ENCODE data around the gene CYP4F22. TPM values are rescaled to one million over a fixed set of nuclear protein-coding genes. Genes with fewer than 3 reads are reported as not detected.
A peak's percentile ranks its signal among the peaks of the same experiment; 100 is the strongest.
"Not testable (repeated sequence)": the region's sequence is repeated elsewhere in the genome, so short reads cannot be mapped to it uniquely, and the experiment has no call there.

The CYP4F22 gene
- total RNA-seq, 6 donors from 2014 or later = 0.11 to 3.1 (median 0.20) TPM; not detected in 1

DNA sequence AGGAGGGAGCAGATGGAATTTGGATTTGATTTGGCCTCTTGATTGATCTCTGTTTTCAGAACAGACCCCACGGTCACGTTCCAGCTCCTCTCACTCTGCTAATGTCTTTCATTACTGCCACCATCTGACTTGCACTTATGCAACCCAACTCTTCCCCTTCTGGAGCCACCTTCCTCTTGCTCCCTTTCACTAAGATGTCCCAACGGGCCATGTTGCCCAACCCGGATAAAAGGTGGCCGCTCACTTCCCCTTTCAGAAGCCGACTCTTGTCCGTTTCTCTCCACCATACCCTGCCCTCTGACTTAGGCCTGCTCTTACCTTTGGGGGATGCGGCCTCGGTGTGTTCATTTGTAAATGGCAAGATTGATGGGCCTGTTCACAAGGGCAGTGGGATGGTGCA, 79.3 kb downstream of the CYP4F22 start:
- H3K4me3 ChIP-seq = no peak overlapping the region
- H3K36me3 ChIP-seq = no peaks in the 10 kb centered on the region
- TF ChIP-seq POLR2A (IDR thresholded peaks at IDR 0.05) = no peak
- TF ChIP-seq, protein P1, sequence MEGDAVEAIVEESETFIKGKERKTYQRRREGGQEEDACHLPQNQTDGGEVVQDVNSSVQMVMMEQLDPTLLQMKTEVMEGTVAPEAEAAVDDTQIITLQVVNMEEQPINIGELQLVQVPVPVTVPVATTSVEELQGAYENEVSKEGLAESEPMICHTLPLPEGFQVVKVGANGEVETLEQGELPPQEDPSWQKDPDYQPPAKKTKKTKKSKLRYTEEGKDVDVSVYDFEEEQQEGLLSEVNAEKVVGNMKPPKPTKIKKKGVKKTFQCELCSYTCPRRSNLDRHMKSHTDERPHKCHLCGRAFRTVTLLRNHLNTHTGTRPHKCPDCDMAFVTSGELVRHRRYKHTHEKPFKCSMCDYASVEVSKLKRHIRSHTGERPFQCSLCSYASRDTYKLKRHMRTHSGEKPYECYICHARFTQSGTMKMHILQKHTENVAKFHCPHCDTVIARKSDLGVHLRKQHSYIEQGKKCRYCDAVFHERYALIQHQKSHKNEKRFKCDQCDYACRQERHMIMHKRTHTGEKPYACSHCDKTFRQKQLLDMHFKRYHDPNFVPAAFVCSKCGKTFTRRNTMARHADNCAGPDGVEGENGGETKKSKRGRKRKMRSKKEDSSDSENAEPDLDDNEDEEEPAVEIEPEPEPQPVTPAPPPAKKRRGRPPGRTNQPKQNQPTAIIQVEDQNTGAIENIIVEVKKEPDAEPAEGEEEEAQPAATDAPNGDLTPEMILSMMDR (IDR thresholded peaks at IDR 0.05) = no peak
- peak; percentile 16 to 26 for TF ChIP-seq POLR2AphosphoS5 (IDR thresholded peaks at IDR 0.05)
- peak in 1 of 4 donors; percentile 4 for TF ChIP-seq EP300 (IDR thresholded peaks at IDR 0.05)
- ATAC-seq (ENCODE audit: low FRiP score in 2 of 2) = peak in 1 of 2 donors; percentile 53
- H3K27me3 ChIP-seq = no peaks in the 10 kb centered on the region
- DNase-seq = peak in 1 of 2 donors; percentile 80
- no peaks in the 10 kb centered on the region for H3K9me3 ChIP-seq
- H3K4me1 ChIP-seq = peaks cover 3 to 10% (median 6%) of the 10 kb centered on the region in 4 donors
- WGBS, 2 donors = 49 to 75% methylated on average over 9 of the region's 9 CpGs
- peak overlapping the region in 2 of 4 donors; percentile 0 to 62 for H3K27ac ChIP-seq

DNA sequence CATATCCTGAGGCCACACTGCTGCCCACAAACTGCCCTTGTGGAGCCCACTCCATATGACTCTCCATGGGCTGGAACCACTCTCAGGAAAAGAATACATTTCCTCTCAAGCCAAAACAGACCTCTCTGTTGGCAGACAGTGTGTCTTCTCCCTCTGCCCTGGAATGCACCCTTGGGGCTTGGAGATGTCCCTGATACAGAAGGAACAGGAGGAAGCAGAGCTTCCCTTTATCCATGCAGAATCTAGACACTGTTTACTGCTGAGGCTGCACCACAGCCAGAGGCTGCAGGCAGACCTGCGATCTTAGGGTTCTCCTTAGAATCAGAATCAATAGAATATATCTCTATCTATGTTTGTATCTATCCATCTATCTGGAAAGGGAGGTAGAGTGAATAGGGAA, 79.9 kb downstream of the CYP4F22 start:
- Histone ChIP-seq H3K36me3 (no peaks in the 10 kb centered on the region), H3K9me3 (no peaks in the 10 kb centered on the region), H3K4me3 (no peak overlapping the region), H3K27me3 (no peaks in the 10 kb centered on the region), H3K27ac (peak overlapping the region in 2 of 4 donors; percentile 0 to 62), H3K4me1 (peaks cover 3 to 10% (median 6%) of the 10 kb centered on the region in 4 donors)
- ATAC-seq (ENCODE audit: low FRiP score in 2 of 2) (no peak), DNase-seq (no peak)
- TF ChIP-seq POLR2AphosphoS5 (IDR thresholded peaks at IDR 0.05) = no peak
- TF ChIP-seq, protein P1 (IDR thresholded peaks at IDR 0.05) = no peak
- TF ChIP-seq POLR2A (IDR thresholded peaks at IDR 0.05) = no peak
- TF ChIP-seq EP300 (IDR thresholded peaks at IDR 0.05) = no peak
- 52 to 82% methylated on average over 1 of the region's 1 CpG for WGBS, 2 donors

DNA sequence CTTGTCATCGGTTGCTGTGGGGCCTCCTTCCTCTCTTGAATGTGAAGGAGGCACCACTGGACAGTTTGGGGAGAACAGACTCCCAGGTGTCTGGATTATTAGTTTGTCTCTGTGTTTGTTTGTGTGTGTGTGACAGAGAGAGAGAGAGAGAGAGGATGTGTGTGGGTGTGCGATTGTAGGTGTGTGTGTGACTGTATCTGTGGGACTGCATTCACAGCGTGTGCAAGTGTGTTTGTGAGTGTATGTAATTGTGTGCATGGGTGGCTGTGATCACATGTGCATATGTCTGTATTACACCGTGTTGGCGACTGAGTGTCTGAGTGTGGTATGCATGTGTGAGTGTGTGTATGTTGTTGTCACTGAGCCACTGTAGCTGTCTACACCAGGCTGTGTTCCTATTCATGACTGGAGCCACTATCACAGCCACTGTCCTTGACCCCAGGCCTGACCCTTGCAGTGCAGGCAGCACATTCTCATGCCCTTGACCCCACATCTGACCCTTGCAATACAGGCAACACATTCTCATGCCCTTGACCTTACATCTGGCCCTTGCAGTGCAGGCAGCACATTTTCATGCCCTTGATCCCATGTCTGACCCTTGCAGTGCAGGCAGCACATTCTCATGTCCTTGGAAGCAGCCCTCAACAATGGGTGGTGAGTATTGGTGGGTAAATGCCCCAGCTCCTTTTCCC, 81.6 kb downstream of the CYP4F22 start:
- no peak for ATAC-seq (ENCODE audit: low FRiP score in 2 of 2)
- peak in 1 of 2 donors; percentile 14 for DNase-seq

DNA sequence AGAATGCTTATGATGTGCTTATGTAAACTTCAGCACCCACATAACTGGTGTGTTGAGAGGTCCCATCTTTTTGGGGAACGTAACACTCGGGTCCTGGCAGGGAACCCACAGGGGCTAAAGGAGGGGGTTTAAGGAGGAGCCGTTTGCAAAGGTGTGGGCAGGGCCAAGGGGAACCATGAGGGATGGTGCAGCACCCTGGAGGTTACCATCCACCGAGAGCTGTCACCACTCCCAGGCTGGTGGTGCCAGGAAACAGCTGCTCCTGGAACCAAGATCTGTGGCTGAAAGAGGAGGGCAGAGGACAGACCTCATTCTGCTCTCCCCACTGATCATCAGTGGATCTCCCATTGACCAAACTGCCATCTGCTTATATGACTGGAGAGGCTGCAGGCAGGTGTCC, 83.5 kb downstream of the CYP4F22 start:
- ATAC-seq (ENCODE audit: low FRiP score in 2 of 2) (peak in 1 of 2 donors; percentile 46), DNase-seq (no peak)
- Histone ChIP-seq H3K36me3 (no peaks in the 10 kb centered on the region), H3K4me3 (no peak overlapping the region), H3K9me3 (peaks cover 0 to 3% (median 3%) of the 10 kb centered on the region in 4 donors), H3K27me3 (no peaks in the 10 kb centered on the region), H3K4me1 (peaks cover 0 to 4% (median 0%) of the 10 kb centered on the region in 4 donors), H3K27ac (no peak overlapping the region)
- TF ChIP-seq EP300 (IDR thresholded peaks at IDR 0.05) (no peak), POLR2A (IDR thresholded peaks at IDR 0.05) (no peak), POLR2AphosphoS5 (IDR thresholded peaks at IDR 0.05) (no peak)
- TF ChIP-seq, protein P1 (IDR thresholded peaks at IDR 0.05) = no peak
- WGBS, 2 donors = 46 to 59% methylated on average over 3 to 4 of the region's 4 CpGs

More for the DNA sequence above, 81.6 kb downstream of the CYP4F22 start:
- H3K4me1 ChIP-seq = peaks cover 0 to 4% (median 0%) of the 10 kb centered on the region in 4 donors
- no peak for TF ChIP-seq POLR2A (IDR thresholded peaks at IDR 0.05)
- no peak for TF ChIP-seq POLR2AphosphoS5 (IDR thresholded peaks at IDR 0.05)
- TF ChIP-seq, protein P1 (IDR thresholded peaks at IDR 0.05) = no peak
- TF ChIP-seq EP300 (IDR thresholded peaks at IDR 0.05) = no peak
- no peak overlapping the region for H3K27ac ChIP-seq
- no peaks in the 10 kb centered on the region for H3K9me3 ChIP-seq
- no peaks in the 10 kb centered on the region for H3K36me3 ChIP-seq
- no peak overlapping the region for H3K4me3 ChIP-seq
- H3K27me3 ChIP-seq = no peaks in the 10 kb centered on the region
- 73 to 83% methylated on average over 5 of the region's 5 CpGs for WGBS, 2 donors

DNA sequence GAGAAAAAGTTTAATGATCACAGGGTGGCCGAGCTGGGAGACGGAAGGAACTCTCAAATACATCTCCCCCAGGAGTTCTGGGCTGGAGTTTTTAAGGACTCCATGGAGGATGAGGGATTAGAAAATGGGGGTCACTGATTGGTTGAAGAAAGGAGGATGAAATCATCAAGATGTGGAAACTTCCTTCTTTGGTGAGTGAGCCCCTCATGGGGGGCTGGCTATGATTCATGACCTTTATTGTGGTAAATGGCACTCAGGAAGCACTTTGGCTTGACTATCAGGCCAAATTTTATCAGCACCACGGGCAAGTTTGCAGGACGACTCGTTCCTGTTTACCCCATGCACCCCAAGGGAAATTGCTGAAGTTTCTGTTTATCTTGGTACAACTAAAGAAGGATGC, 84.2 kb downstream of the CYP4F22 start:
- not testable (repeated sequence) for H3K27me3 ChIP-seq; H3K27ac ChIP-seq; H3K36me3 ChIP-seq; ATAC-seq (ENCODE audit: low FRiP score in 2 of 2); H3K4me3 ChIP-seq; H3K9me3 ChIP-seq; H3K4me1 ChIP-seq; DNase-seq
- WGBS, 2 donors = 25 to 29% methylated on average over 5 of the region's 5 CpGs

DNA sequence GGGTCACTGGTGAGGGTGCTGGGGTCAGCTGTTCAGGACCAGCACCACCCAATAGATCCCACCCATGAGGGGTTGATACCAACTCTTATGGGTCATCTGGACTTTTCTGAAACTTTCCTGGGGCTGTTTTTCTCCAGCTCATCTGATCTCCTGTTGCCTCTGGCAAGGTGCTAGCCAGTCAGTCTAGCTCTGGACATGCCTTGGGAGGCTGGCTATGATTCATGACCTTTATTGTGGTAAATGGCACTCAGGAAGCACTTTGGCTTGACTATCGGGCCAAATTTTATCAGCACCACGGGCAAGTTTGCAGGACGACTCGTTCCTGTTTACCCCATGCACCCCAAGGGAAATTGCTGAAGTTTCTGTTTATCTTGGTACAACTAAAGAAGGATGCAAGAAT, 85.4 kb downstream of the CYP4F22 start:
- H3K27me3 ChIP-seq; ATAC-seq (ENCODE audit: low FRiP score in 2 of 2); H3K27ac ChIP-seq; DNase-seq; H3K9me3 ChIP-seq; H3K4me3 ChIP-seq; H3K4me1 ChIP-seq; H3K36me3 ChIP-seq: not testable (repeated sequence)
- 39% methylated on average over 4 of the region's 4 CpGs for WGBS, 2 donors
